Posterior cingulate gyrus (tissue), 11 donors: ENCODE measurements around the gene PQBP1.
A peak's percentile ranks its signal among the peaks of the same experiment; 100 is the strongest.

Experiments used
- DNase-seq, 10 donors: peaks; one replicate each; pipeline versions ENCODE4 v3.0.0 to v3.0.0-alpha.2; 2020 to 2021; ENCODE audit warnings: mixed read lengths in 3 of 10
- intact Hi-C: fragments of 100-400 bp; cut with DNase I; formaldehyde crosslinking; loops from one replicate; pipeline ENCODE4 v1.15.1; 2023

PQBP1 gene

GRCh38 chrX:48948589-48948988 lies 50.9 kb downstream of the PQBP1 start:
- peak in 1 of 10 donors; percentile 27 for DNase-seq
- intact Hi-C loops = no loop called here
